NT2/D1 (cell line): ENCODE measurements around the gene SRPK2.

Experiments
- DNase-seq: peaks from one replicate; pipeline ENCODE4 v3.0.0-alpha.2; 2011; ENCODE audit warnings: low read depth, low spot score
- H3K27me3 ChIP-seq: 2 replicates; pipeline ENCODE4 v1.6.0; 2011; ENCODE audit warnings: mild to moderate bottlenecking; ENCODE audit not compliant: insufficient read length, insufficient read depth
- H3K36me3 ChIP-seq: 2 replicates; pipeline ENCODE4 v1.6.1; 2011; ENCODE audit warnings: mild to moderate bottlenecking, low read length, mixed read lengths; ENCODE audit not compliant: insufficient read depth, insufficient read length
- H3K4me1 ChIP-seq: 2 replicates; pipeline ENCODE4 v1.5.1; 2011; ENCODE audit not compliant: insufficient read depth, insufficient read length
- H3K4me3 ChIP-seq: 2 replicates; pipeline ENCODE4 v1.5.1; 2011; ENCODE audit warnings: low read depth; ENCODE audit not compliant: insufficient read length
- H3K9ac ChIP-seq: 2 replicates; pipeline ENCODE4 v1.6.0; 2011; ENCODE audit warnings: low read depth; ENCODE audit not compliant: insufficient read length
- H3K9me3 ChIP-seq: 2 replicates; pipeline ENCODE4 v1.5.1; 2011; ENCODE audit warnings: mild to moderate bottlenecking, low read length; ENCODE audit not compliant: insufficient read depth
- SUZ12 ChIP-seq: IDR thresholded peaks from 2 replicates; pipeline ENCODE4 v1.6.1; 2011; ENCODE audit not compliant: insufficient read length, insufficient read depth; ENCODE audit errors: extremely low read depth
- YY1 ChIP-seq: IDR thresholded peaks from 2 replicates; pipeline ENCODE4 v1.6.1; 2011; ENCODE audit not compliant: insufficient read length, insufficient read depth
- ZNF274 ChIP-seq: IDR thresholded peaks from 2 replicates; pipeline ENCODE4 v1.6.1; 2011; ENCODE audit warnings: mild to moderate bottlenecking, low read depth, low read length

Gene SRPK2

GRCh38 chr7:105187302-105188169, 201.2 kb downstream of the SRPK2 start:
- H3K4me1 ChIP-seq, result no peaks in the 10 kb centered on the region
- H3K9ac ChIP-seq, result no peak overlapping the region
- H3K9me3 ChIP-seq, result no peaks in the 10 kb centered on the region
- TF ChIP-seq SUZ12 (no peak), ZNF274 (no peak), YY1 (no peak)
- no peak overlapping the region for H3K4me3 ChIP-seq
- H3K27me3 ChIP-seq, result no peaks in the 10 kb centered on the region
- H3K36me3 ChIP-seq, result no peaks in the 10 kb centered on the region
- no peak for DNase-seq

- Histone ChIP-seq H3K27me3 (no peaks in the 10 kb centered on the region), H3K9me3 (no peaks in the 10 kb centered on the region), H3K36me3 (no peaks in the 10 kb centered on the region), H3K9ac (no peak overlapping the region), H3K4me1 (no peaks in the 10 kb centered on the region), H3K4me3 (no peak overlapping the region)
- TF ChIP-seq SUZ12 (no peak), ZNF274 (no peak), YY1 (no peak)
- DNase-seq, result no peak
These were observed 203.3 kb downstream of the SRPK2 start for GRCh38 chr7:105185290-105186010.

DNA sequence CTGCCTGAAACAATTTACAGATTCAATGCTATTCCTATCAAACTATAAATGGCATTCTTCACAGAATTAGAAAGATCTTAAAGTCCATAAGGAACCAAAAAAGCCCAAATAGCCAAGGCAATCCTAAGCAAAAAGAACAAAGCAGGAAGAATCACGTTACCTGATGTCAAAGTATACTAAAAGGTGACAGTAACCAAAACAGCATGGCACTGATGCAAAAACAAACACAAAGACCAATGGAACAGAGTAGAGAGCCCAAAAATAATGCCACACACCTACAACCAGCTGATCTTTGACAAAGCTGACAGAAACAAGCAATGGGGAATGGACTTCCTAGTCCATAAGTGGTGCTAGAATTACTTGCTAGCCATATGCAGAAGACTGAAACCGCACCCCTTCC, 208.7 kb downstream of the SRPK2 start:
- no peak for DNase-seq
- Histone ChIP-seq H3K4me1 (no peaks in the 10 kb centered on the region), H3K27me3 (no peaks in the 10 kb centered on the region), H3K36me3 (no peaks in the 10 kb centered on the region), H3K4me3 (no peak overlapping the region), H3K9ac (no peak overlapping the region), H3K9me3 (no peaks in the 10 kb centered on the region)
- TF ChIP-seq SUZ12 (no peak), YY1 (no peak), ZNF274 (no peak)

GRCh38 chr7:105178928-105179541, 209.7 kb downstream of the SRPK2 start:
- no peak for DNase-seq
- no peak overlapping the region for H3K9ac ChIP-seq
- no peaks in the 10 kb centered on the region for H3K27me3 ChIP-seq
- TF ChIP-seq YY1, result no peak
- no peak for TF ChIP-seq SUZ12
- TF ChIP-seq ZNF274, result no peak
- no peaks in the 10 kb centered on the region for H3K36me3 ChIP-seq
- no peaks in the 10 kb centered on the region for H3K4me1 ChIP-seq
- no peaks in the 10 kb centered on the region for H3K9me3 ChIP-seq
- H3K4me3 ChIP-seq, result no peak overlapping the region

DNA sequence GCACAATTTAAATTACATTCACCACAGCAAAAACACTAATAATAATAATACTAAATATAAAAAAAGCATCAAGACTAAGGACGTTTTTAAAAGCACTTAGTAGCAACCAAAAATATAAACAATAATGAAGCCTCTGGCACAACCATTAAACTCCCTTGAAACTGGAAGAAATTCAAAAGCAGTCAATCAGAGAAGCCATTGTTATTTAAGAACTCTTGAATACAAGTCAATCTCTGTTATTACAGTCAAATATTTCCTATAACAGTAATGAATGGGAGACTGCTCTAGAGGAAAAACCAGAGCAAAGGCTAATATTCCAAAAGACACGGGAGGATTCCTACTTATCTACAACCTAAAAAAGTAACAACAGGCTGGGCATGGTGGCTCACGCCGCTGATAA, 210.5 kb downstream of the SRPK2 start:
- Histone ChIP-seq H3K4me3 (no peak overlapping the region), H3K9ac (no peak overlapping the region), H3K27me3 (no peaks in the 10 kb centered on the region), H3K36me3 (no peaks in the 10 kb centered on the region), H3K9me3 (no peaks in the 10 kb centered on the region), H3K4me1 (no peaks in the 10 kb centered on the region)
- TF ChIP-seq ZNF274 (no peak), SUZ12 (no peak), YY1 (no peak)
- DNase-seq, result no peak

DNA sequence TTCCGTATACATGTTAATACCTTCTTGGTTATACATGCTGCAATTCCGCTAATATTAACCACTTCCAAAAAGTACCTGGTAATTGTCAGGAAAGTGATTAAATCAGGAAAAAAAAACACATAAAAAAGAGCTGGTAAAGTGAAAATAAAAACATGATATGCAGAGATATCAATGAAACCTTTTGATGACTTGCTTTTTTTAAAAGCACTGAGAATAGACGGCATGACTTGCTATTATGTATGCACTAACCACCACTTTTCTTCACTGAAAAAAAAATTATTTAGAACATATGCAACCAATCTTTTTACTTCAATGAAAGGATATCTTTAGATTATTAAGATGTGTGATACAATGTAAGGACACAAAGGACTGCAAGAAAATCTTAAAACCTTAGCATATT, 211.7 kb downstream of the SRPK2 start:
- no peak for DNase-seq
- Histone ChIP-seq H3K27me3 (no peaks in the 10 kb centered on the region), H3K9me3 (no peaks in the 10 kb centered on the region), H3K4me3 (no peak overlapping the region), H3K4me1 (no peaks in the 10 kb centered on the region), H3K9ac (no peak overlapping the region), H3K36me3 (no peaks in the 10 kb centered on the region)
- TF ChIP-seq ZNF274 (no peak), SUZ12 (no peak), YY1 (no peak)

DNA sequence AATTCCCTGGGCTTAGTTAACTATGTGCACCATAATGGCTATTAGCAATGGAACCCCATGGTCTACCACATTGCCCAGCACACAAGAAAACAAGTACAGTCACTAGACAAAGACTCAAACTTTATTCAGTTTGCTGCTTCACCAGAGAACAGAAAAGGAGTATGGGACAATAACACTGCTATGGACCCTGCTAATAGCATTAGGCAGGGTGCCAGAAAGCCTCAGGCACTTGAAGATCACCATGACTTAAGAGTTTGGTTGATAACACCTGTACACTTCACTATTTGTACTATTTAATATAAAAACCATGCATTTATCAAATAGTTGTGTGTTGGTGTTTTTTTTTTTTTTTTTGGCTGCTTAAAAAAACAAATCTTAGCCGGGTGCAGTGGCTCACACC, 215.1 kb downstream of the SRPK2 start:
- no peaks in the 10 kb centered on the region for H3K27me3 ChIP-seq
- no peak overlapping the region for H3K4me3 ChIP-seq
- TF ChIP-seq SUZ12, result no peak
- TF ChIP-seq ZNF274, result no peak
- no peak for TF ChIP-seq YY1
- H3K9ac ChIP-seq, result no peak overlapping the region
- no peaks in the 10 kb centered on the region for H3K36me3 ChIP-seq
- no peak for DNase-seq
- no peaks in the 10 kb centered on the region for H3K9me3 ChIP-seq
- H3K4me1 ChIP-seq, result no peaks in the 10 kb centered on the region
